C4-2B (cell line): Measurements from ENCODE around the gene SMARCE1.

ENCODE experiments used
- H3K27ac ChIP-seq: fragments of 450-650 bp; 2 replicates; pipeline ENCODE4 v1.5.1; 2017
- CTCF ChIP-seq: fragments of 450-650 bp; conservative IDR thresholded peaks from 2 replicates; pipeline ENCODE4 v1.5.1; 2017; ENCODE audit warnings: mild to moderate bottlenecking
- ZFX ChIP-seq: fragments of 450-650 bp; IDR thresholded peaks from 2 replicates; pipeline ENCODE4 v1.6.1; 2017

SMARCE1 gene

GRCh38 chr17:40647624-40648383, at the start of gene SMARCE1:
Gene SMARCE1 (minus strand): TSS chr17:40647818. CDS start chr17:40645802, 2,016 bp downstream.
- peak within 1 kb of the TSS; percentile 96 for H3K27ac ChIP-seq
- TF ChIP-seq ZFX (peak; percentile 99), CTCF (no peak)

- TF ChIP-seq ZFX = no peak
- no peak for TF ChIP-seq CTCF
- no peak overlapping the region for H3K27ac ChIP-seq
These were observed 49.7 kb upstream of the SMARCE1 start for GRCh38 chr17:40697297-40697696.

GRCh38 chr17:40696651-40697072, 49.0 kb upstream of the SMARCE1 start:
- TF ChIP-seq CTCF (no peak), ZFX (no peak)
- H3K27ac ChIP-seq = no peak overlapping the region; the same call in 1 of the 2 replicates

- H3K27ac ChIP-seq = no peak overlapping the region
- TF ChIP-seq CTCF = no peak
- TF ChIP-seq ZFX = no peak
These were observed 48.4 kb upstream of the SMARCE1 start for GRCh38 chr17:40695874-40696472.

- TF ChIP-seq CTCF = no peak
- TF ChIP-seq ZFX = no peak
- no peak overlapping the region for H3K27ac ChIP-seq
These were observed 47.0 kb upstream of the SMARCE1 start for GRCh38 chr17:40694584-40694983.

- TF ChIP-seq CTCF (no peak), ZFX (no peak)
These were observed 39.5 kb upstream of the SMARCE1 start for GRCh38 chr17:40687106-40687505.

GRCh38 chr17:40686192-40686591, 38.6 kb upstream of the SMARCE1 start:
- TF ChIP-seq ZFX (no peak), CTCF (no peak)
- no peak overlapping the region; the same call in 1 of the 2 replicates for H3K27ac ChIP-seq

More at GRCh38 chr17:40687106-40687505, 39.5 kb upstream of the SMARCE1 start:
- peak overlapping the region; percentile 3; the same call in 1 of the 2 replicates for H3K27ac ChIP-seq
